Forelimb muscle (tissue), 1 donor: ENCODE measurements around the gene LCT. TPM values are rescaled to one million over a fixed set of nuclear protein-coding genes. Genes with fewer than 3 reads are reported as not detected.
"Not testable (repeated sequence)": the region's sequence is repeated elsewhere in the genome, so short reads cannot be mapped to it uniquely, and the experiment has no call there.

Experiments used
- DNase-seq: peaks from one replicate; pipeline ENCODE4 v3.0.0-alpha.2; 2013; ENCODE audit warnings: low read depth
- polyA plus RNA-seq: library from polyadenylated mRNA; unstranded; fragments of 120-200 nt; gene quantifications from one replicate; pipeline ENCODE4 v1.2.1, GENCODE V29; 2013; ENCODE audit not compliant: insufficient read length

The LCT gene
- polyA plus RNA-seq, 1 donor = not detected

DNA sequence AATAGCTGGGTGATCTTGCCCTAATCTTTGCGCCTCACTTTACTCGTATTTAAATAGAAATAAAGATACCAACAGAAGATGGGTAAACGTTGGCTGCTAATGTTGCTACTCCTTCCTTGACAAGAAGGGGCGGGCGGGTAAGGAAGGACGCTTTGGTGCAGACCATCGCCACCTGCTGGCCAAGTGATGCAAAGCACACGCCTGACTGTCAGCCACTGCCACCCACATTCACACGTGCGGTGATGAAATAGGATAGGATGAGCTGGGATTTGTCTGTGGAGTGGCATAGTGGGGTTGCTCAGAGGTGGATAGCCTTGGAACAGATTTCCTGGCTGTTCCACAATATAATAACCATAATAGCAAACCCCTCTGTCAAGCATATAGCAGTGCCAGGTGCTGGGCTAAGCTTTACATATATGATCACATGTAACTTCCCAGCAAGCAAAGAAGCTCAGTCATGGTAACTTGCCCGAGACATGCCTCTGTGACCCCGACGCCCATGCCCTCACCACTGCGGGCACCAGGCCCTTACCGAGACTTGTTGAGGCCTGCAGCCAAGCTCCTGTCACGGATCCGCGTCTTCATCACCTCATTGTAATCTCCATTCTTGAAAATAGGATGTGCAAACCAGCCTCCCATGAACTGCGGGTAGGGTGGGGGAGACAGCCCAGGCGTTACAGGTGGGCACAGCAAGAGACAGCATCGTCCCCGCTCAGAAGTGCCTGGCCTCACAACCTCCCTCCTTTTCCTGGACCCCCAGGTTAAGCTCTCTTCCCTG, 39.3 kb downstream of the LCT start:
- peak; percentile 14 for DNase-seq

DNA sequence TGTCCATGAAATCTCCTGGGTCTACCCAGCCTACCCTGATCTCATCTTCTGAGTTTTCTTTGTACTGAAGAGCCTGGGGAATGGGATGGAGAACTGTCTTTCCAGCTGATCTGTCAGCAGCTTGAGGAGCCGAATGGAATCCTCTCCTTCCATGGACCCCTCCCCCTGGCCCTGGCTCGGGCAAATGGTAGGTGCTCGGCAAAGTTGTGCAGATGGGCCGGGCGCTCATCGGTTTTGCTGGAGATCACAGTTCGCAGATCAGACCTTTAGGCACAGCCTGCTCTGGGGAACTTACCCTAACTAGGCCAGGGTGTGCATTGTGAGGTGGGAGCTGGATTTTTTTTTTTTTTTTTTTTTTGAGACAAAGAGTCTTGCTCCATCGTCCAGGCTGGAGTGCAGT, 40.4 kb downstream of the LCT start:
- DNase-seq = no peak

DNA sequence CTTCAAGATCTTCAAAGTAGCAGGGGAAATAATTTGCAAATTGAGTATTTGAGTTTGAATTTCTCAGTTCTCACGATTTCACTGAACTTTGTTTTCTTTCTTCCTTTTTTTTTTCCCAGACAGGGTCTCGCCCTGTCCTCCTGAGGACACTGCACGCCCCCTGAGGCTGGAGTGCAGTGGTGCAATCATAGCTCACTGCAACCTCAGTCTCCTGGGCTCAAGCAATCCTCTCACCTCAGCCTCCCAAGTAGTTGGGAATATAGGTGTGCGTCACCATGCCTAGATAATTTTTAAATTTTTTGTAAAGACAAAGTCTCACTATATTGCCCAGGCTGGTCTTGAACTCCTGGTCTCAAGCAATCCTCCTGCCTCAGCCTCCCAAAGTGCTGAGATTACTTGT, 41.3 kb downstream of the LCT start:
- not testable (repeated sequence) for DNase-seq

DNA sequence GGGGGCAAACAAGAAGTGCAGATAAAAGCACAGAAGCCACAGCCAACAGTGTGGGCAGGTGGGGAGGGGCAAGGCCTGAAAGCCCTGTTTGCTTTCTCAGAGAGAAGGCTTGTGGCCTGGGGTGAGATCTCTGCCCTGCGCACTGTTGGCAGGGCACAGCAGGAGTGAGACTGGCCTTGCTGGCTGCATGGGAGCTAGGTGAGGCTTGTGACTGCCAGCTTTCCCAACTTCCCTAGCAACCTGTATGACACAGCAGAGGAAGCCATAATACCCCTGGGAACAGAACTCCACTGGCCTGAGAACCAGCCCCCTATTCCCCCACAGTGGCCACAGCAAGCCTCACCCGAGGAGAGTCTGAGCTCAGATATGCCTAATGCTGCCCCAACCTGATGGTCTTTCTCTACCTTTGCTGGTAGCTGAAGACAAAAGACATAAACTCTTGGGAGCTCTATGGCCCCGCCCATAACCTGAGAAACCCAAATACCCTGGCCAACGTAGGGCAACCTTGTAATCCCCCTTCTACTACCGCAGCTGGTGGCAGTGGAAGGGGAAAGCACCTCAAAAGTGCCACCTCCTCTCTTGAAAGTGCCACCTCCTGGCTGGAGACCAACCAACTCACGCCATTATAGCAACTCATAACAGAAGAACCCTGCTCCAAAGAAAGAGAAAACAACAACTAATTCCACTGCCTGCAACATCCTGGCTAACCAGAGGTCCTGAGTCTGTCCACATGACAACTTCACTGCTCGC, 44.4 kb downstream of the LCT start:
- DNase-seq = no peak

DNA sequence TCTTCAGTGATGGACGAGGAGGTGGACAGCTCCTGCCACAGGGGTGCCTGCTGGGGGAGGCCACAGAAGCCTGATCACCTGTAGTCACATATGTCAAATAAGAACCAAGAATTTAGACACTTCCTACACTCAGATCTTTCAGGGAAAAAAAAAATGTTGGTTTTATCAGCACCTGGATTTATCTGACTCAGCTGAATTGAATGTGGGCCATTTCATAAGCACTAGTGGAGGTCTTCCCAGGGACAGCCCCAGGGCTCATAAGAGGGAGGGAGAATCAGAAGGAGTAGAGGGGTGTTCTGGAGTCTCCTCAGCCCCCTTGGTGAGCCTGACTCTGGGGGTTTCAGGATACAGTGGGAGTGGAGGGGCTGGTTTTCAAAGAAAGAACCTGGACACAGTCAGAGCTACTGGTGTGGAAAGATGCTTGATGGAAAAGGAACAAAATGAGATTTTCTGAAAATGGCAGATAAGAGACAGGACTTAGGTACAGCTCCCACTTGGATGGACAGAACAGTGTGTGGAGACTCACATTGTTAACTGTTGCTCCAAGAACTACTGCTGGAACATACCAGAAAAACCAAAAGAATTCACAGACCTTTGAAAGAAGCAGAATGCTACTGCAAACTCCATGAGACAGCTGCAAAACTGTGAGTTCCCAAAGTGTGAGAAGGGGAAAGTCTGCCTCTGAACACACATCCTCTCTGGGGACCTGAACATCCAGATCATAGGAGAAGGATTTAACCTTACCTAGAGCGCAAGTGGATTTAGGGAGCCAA, 45.4 kb downstream of the LCT start:
- DNase-seq = no peak

DNA sequence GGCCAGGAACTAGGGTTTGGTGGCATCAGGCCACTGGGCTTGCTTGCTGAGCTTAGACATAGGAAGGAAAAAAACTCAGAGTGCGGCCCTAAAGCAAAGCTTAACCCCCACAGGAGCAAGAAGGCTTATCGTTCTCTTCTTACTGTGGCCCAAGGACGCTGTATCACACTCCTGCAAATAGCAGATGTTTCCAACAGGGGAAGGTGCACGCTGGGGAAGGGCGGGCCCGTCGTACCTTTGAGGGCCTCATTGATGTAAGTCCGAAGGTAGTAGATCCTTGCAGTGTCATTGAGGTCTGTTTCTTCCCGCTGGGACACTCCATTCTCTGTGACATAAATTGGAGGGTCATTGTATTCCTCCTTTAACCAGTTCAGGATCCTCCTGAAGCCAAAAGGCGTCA, 46.6 kb downstream of the LCT start:
- DNase-seq = no peak

DNA sequence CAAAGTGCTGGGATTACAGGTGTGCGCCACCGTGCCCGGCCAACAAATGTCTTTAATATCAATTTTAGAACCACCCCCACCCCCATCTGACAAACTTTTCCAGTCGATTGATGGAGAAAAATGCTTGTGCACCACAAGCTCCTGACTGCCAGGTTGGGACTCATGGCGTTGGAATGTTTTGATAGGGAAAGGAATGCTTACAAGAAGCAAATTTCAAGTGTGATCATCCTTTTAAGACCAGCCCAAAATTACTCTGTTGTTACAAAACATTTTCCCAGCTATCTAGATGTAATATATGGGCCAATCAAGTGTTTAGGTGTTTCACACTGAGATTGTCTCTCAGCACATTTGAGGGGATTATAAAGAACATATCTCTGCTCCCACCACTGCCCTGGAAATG, 50.2 kb downstream of the LCT start:
- DNase-seq = no peak

DNA sequence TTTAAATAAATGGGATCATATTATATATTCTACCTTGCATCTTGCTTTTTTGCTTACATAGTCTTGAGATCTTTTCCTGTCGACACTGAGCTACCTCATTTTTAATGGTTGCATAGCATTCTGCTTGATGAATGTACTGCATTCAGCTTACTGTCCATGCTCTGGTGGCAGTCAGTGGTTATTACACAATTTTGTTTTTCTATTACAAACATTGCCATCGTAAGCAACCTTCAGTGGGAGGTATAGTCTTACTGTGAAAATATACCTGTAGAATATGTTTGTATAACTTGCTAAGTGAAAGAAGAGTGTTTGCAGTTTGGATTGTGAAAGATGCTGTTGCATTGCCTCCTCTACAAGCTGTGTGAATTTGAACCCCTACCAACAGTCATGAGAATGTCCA, 52.0 kb downstream of the LCT start:
- no peak for DNase-seq

DNA sequence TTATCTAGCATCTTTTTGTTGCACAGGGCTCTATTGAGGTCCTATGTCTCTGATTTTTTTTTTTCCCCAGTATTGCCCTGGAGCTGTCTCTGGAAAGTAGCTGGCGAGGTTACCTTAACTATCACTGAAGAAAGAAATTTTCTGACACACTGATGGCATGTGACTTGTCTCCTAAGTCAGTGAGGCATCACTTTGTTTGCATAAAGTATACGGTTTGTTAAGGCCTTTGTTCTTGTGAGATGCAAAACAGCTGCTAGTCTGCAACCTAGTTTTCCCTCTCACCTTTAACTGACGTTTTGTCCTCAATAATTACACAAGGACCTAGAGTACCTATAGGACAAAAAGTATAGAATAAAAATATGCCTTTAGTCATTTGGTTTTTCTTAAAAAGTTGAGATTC, 53.5 kb downstream of the LCT start:
- no peak for DNase-seq

DNA sequence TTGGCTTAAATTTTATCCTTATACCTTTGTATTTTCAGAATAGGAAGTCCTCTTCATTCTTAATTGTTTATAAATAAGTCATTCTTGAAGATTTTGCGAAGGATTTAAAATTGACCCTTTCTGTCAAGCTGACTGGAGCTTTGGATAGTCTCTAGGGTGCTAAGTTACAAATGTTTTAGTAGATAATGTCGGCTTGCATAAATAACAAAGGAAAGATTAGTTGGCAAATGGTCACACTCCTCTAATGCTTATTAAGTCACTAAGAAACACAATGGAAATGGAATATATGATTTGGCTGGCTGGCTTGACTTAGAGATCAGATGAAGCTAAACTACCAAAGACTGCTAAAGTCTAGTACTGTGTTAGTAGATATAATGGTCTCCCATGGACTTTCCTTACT, 54.8 kb downstream of the LCT start:
- no peak for DNase-seq

DNA sequence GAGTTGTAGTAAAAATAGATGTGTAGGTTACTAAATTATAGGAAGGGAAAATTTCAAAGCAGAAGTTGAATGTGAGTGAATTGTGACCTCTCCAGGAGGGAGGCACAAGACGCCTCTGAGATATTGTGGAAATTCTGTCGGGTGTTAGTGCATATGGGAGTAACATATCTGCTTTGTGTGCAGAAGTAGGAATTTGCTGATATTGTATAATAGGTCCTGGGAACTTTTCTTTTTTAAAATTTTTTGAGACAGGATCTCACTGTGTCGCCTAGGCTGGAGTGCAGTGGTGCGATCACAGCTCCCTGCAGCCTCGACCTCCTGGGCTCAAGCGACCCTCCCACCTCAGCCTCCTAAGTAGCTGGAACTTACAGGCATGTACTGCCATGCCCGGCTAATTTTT, 60.6 kb downstream of the LCT start:
- no peak for DNase-seq

DNA sequence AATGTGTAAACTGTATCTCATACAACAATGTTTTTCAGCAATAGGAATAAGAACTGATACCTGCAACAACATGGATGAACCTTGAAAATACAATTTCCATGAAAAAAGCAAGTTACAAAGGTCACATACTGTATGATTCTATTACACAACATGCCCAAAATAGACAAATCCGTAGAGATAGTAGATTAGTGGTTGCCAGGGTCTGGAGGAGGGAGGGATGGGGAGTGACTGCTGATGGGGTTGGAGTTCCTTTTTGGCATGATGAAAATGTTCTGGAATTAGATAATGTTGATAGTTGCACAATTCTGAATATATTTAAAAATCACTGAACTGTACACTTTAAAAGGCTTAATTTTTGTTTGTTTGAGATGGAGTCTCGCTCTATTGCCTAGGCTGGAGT, 61.6 kb downstream of the LCT start:
- DNase-seq = no peak

DNA sequence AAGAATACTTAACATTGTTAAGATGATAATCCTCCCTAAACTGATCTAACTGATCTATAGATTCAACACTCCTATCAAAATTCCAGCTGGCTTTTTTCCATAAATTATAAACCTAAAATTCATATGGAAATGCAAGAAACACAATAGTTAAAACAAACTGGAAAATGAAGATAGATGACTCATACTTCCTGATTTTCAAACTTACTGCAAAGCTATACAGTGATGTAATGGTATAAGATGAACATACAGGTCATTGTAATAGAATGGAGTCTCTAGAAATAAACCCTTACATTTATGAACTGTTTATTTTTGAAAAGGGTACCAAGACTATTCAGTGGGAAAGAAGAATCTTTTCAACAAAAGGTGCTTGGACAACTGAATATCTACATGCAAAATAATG, 63.1 kb downstream of the LCT start:
- DNase-seq = no peak

DNA sequence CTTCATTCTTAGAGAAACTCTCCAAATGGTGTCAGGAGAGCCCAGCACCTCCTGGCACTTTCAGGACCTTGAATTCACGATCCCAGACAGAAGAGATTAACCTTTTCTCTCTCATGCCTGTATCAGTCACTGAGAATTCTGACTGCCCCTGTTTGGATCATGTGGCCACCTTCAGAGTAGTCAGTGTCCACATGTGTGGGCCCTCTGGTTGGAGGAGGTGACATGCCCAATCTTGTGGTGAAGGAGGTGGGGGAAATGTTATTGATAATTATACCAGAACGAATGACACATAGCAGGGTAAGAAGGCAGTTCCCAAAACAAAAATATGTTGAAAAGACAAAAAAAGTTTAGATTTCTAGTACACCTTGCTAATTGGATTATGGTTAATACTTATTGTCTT, 63.7 kb downstream of the LCT start:
- no peak for DNase-seq

DNA sequence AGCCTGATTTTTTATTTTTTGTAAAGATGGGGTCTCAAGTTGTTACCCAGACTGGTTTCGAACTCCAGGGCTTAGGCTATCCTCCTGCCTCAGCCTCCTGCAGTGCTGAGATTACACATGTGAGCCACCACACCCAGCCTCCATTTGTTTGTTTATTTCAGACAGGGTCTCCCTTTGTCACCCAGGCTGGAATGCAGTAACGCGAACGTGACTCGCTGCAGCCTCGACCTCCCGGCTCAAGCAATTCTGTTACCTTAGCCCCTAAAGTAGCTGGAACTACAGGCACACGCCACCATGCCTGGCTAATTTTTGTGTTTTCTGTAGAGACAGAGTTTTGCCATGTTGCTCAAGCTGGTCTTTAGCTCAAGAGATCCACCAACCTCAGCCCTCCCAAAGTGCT, 68.1 kb downstream of the LCT start:
- DNase-seq = no peak

DNA sequence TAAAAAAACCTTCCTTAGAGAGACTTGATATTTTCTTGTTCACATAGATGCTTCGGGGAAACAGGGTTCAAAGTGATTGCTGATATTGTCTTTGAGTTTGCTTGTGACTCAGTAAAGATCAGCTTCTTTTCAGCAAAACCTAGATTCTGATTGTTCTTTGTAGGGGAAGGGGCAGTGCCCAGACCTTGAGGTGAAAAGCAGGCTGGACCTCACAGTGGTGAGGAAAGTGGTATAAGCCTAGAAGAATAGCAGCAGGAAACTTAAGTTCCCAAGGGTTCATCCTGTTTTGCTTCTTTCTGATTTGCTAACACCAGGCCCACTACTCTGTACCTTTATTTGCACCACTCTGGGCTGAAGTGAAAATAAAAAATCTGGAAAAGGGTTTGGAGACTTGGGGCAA, 74.5 kb downstream of the LCT start:
- DNase-seq = no peak

DNA sequence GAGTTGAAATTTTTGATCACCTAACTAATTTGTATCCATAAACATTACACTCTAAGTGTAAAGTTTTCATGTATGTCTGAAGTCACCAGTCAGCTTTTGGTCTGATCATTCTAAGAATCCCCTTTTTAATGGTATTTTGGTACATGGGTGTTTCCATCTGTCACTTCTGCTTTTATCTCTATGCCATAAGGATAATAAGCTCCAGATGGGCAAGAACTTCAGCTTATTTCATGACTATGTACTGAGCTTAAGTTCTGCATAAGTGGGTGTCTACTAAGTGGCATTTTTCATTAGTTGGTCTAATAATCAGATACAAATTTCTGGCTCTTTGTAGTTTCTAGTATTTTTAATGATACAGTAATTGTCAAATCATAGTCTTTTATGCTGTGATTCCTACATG, 75.0 kb downstream of the LCT start:
- no peak for DNase-seq

DNA sequence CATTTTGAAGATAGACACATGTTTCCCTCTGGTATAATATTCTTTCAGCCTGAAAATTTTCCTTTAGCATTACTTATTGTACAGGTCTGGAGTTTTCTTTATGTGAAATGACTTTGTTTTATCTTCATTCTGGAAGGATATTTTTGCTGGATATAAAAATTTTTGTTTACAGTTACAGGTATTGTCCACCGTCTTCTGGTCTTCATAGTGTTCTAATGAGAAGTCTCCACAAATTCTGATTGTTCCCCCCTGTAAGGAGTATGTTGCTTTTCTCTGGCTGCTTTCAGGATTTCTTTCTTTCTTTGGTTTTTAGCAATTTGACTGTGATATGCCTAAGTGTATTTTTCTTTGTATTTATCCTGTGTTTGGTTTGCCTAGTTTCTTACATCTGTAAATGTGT, 80.3 kb downstream of the LCT start:
- DNase-seq = no peak

DNA sequence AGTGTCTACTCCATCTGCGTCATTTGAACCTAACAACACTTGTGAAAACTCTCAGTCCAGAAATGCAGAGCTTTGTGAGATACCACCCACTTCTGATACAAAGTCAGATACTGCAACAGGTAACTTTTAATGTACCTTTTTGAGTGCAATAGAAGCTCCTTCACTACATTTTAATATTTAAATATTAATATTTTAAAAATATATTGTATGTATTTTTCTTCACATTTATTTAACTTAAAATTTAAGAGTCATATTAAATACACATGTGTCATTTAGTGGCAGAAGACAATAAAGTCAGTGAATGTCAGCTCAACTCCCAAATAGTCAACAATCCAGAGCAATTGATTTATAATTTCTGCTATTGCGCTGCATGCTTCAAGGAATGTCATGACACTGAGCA, 81.4 kb downstream of the LCT start:
- DNase-seq = no peak

DNA sequence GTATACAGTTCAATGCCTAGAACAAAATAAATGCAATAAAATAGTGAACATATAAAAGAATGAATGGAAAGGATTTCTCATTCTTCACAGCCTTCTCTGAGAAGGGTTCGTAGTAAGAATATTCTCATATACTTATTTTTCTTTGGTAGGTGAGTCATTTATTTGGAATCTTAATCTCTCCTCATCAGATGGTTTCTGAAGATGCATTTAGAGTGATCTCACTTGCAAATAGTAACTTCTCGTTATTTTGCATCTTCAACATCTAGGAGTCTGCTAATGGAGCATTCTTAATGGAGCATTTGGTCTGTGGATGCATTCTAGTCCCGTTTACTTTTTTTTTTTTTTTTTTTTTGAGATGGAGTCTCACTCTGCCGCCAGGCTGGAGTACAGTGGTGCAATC, 91.4 kb downstream of the LCT start:
- DNase-seq = no peak

DNA sequence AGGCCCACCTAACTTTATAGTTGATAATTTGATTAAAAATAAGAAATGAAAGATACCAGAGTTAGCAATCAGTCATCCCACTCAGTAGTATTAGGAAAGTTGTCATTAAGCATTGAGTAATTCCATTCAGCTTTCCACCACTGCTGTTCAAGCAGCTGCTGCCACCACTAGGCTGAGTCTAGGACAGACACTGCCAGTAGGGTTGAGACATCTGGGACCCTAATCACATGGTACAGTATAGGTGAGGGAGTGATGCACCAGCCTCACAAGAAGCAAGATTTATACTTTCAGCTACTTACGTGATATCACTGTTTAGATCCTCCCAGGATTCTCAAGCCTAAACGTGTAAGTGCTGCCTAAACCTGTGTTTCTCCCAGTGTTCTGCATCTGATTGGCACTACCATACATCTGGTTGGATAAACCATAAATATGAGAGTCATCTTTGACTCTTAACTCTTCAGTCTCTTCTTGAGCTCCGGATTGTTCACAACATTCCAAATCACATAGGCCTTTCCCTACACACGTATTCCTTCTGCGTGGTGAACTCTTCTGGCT, 92.1 kb downstream of the LCT start:
- no peak for DNase-seq

DNA sequence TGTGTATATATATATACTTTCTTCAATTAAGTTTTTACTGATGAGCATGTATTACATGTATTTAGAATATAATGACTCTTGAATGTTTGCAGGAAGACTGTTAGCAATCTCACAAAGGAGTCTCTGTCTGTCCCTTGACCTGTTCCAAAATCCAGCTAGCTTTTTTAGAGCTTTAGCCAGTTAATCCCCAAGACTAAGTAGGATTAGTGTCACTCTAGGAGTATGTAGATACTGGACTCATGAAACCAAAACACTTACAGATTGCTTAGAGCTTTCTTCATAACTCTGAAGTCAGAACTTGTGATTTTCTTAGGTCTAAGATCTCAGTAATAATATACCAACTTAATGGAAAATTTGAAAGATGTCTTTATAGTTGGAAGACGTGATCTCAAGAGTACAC, 93.1 kb downstream of the LCT start:
- DNase-seq = no peak
